A549 (cell line): ENCODE results near the gene GPR37L1.

Source experiments
- EP300 ChIP-seq, 2 experiments: fragments of >200 bp; sonication (Bioruptor Twin); formaldehyde crosslinking; IDR thresholded peaks; 2 replicates in 1 of 2; 3 replicates in 1 of 2; pipeline ENCODE4 v1.6.1; 2016 to 2017
- NFE2L2 ChIP-seq: fragments of 150-350 bp; conservative IDR thresholded peaks from 2 replicates; pipeline ENCODE4 v1.6.1; 2014; ENCODE audit warnings: low read length
- POLR2A ChIP-seq: IDR thresholded peaks from 2 replicates; pipeline ENCODE4 v1.6.1; 2012; ENCODE audit warnings: mild to moderate bottlenecking, low read length
- SMC3 ChIP-seq: fragments of >200 bp; sonication (Bioruptor Twin); formaldehyde crosslinking; IDR thresholded peaks from 3 replicates; pipeline ENCODE4 v1.6.1; 2018; ENCODE audit warnings: inconsistent platforms

DNA sequence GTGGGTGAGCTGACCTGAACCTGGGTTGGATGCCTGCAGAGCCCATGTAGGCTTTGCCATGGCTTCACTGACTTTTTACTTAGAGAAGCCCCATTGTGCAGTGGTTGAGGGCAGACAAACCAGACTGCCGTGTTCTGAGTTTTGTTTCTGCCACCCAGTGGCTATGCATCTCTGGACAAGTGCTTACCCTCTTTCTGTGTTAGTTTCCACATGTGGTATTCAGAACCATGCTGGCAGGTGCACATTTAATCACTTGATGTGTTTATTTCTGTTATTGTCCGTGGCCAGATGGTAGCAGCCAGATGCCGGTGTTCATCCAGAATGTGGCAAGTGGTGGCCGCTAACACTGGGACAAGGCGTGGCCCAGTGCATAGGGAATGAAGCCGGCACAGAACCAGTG is 48.0 kb downstream of the GPR37L1 start:
- TF ChIP-seq POLR2A = no peak
- TF ChIP-seq EP300 (IDR thresholded peaks at IDR 0.05) = no peak
- TF ChIP-seq SMC3 = no peak
- TF ChIP-seq NFE2L2 = no peak
